Psoas muscle (tissue), 8 donors: ENCODE measurements around the gene OR5K3. TPM values are rescaled to one million over a fixed set of nuclear protein-coding genes. Genes with fewer than 3 reads are reported as not detected.

Source experiments
- ATAC-seq, 4 donors: fragments of 200-7000 bp; cut with Tn5 transposase; one replicate each; pipeline ENCODE4 v1.9.1; 2020; ENCODE audit warnings: moderate library complexity in 3 of 4, mild to moderate bottlenecking in 2 of 4
- DNase-seq, 2 donors: peaks; one replicate each; pipeline ENCODE4 v3.0.0-alpha.2; 2020
- H3K27ac ChIP-seq: fragments of 200-600 bp; one replicate; pipeline ENCODE4 v1.8.0; 2022
- H3K27me3 ChIP-seq, 3 donors: fragments of 200-600 bp in 1 of 3; one replicate each; pipeline versions ENCODE4 v1.6.1 to v1.8.0; 2013 to 2022; ENCODE audit warnings: low read length in 2 of 3, mild to moderate bottlenecking in 2 of 3, moderate library complexity in 1 of 3; ENCODE audit not compliant: insufficient read depth in 3 of 3
- H3K36me3 ChIP-seq, 2 donors: fragments of 200-600 bp in 1 of 2; one replicate each; pipeline versions ENCODE4 v1.6.1 to v1.8.0; 2013 to 2022; ENCODE audit warnings: low read depth in 1 of 2, mild to moderate bottlenecking in 1 of 2, moderate library complexity in 1 of 2; ENCODE audit not compliant: insufficient read depth in 1 of 2
- H3K4me1 ChIP-seq: fragments of 200-600 bp; one replicate; pipeline ENCODE4 v1.8.0; 2022
- H3K4me3 ChIP-seq: fragments of 200-600 bp; one replicate; pipeline ENCODE4 v1.8.0; 2022; ENCODE audit warnings: mild to moderate bottlenecking
- H3K9me3 ChIP-seq: fragments of 200-600 bp; one replicate; pipeline ENCODE4 v1.8.0; 2022
- intact Hi-C, 2 donors: fragments of 100-400 bp; cut with DNase I; formaldehyde crosslinking; loops; one replicate each; pipeline versions ENCODE4 v1.11.0 to v1.14.2; 2022
- polyA plus RNA-seq, 3 donors: library from polyadenylated mRNA; stranded (reverse); fragments of 200-250 nt; gene quantifications; one replicate each; pipeline ENCODE4 v1.2.3, GENCODE V29; 2013
- total RNA-seq, 4 donors: library from RNA; stranded (reverse); fragmentation: NEBNext Ultra II Directional in 2 of 4; extraction: Animal tissue kit (Norgen Biotek cat#: 25700) in 2 of 4; gene quantifications; one replicate each; pipeline versions ENCODE4 v1.2.1 to v1.2.4, GENCODE V29; 2021 to 2023
- TF ChIP-seq, protein P1 (sequence below): fragments of 200-600 bp; IDR thresholded peaks from one replicate; pipeline ENCODE4 v1.8.0; 2022; ENCODE audit warnings: antibody characterized with exemption
- donor health status: healthy with polysubstance abuse.
- donor health status: DM: no; HTN: no; CAD: no; lungs with moderate emphysema.
- donor health status: Bipolar disorder and iron deficiency.
- donor health status: healthy.
- donor health status: DM: yes; HTN: yes; CAD: no.
- donor health status: DM: no; HTN: no; CAD: no.
- donor health status: DM: no; HTN: no; CAD: no.
- donor health status: DM: yes; HTN: yes; CAD: no.

Gene OR5K3
- total and polyA plus RNA-seq, 7 donors = not detected

DNA sequence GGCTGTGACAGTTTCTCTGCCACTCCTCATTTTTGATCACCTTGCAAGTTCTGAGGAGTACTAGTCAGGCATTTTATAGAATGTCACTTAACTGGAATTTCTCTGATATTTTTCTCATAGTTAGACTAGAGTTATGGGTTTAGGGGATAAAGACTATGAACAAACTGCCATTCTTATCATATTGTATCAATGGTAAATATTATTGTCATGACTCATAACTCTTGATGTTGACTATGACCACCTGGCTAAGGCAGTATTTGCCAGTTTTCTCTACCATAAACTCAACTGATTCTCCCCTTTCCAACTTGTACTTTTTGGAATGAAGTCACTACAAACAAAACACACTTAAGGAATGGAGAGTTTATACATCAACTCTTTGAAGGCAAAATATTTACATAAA, 49.8 kb downstream of the OR5K3 start:
- no peak overlapping the region for H3K27ac ChIP-seq
- intact Hi-C loops = no loop called here
- no peak overlapping the region for H3K4me3 ChIP-seq
- H3K9me3 ChIP-seq = no peaks in the 10 kb centered on the region
- TF ChIP-seq, protein P1, sequence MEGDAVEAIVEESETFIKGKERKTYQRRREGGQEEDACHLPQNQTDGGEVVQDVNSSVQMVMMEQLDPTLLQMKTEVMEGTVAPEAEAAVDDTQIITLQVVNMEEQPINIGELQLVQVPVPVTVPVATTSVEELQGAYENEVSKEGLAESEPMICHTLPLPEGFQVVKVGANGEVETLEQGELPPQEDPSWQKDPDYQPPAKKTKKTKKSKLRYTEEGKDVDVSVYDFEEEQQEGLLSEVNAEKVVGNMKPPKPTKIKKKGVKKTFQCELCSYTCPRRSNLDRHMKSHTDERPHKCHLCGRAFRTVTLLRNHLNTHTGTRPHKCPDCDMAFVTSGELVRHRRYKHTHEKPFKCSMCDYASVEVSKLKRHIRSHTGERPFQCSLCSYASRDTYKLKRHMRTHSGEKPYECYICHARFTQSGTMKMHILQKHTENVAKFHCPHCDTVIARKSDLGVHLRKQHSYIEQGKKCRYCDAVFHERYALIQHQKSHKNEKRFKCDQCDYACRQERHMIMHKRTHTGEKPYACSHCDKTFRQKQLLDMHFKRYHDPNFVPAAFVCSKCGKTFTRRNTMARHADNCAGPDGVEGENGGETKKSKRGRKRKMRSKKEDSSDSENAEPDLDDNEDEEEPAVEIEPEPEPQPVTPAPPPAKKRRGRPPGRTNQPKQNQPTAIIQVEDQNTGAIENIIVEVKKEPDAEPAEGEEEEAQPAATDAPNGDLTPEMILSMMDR = no peak
- H3K36me3 ChIP-seq = no peaks in the 10 kb centered on the region
- no peak for DNase-seq
- ATAC-seq = no peak
- H3K4me1 ChIP-seq = no peaks in the 10 kb centered on the region
- H3K27me3 ChIP-seq = no peaks in the 10 kb centered on the region

Other genes starting within 250 kb of the OR5K3 start
- not detected for gene OR5H14, start 243.2 kb upstream of the OR5K3 start, total RNA-seq
- not detected for gene OR5H14, start 243.2 kb upstream of the OR5K3 start, polyA plus RNA-seq
- gene OR5H15, start 224.0 kb upstream of the OR5K3 start, total RNA-seq = not detected
- gene OR5H15, start 224.0 kb upstream of the OR5K3 start, polyA plus RNA-seq = under 1 TPM in 1 of 3 donors, not detected in 2; 0.08 TPM
- gene OR5H6, start 126.4 kb upstream of the OR5K3 start, total RNA-seq = not detected
- gene OR5H6, start 126.4 kb upstream of the OR5K3 start, polyA plus RNA-seq = not detected
- not detected for gene OR5H2, start 108.2 kb upstream of the OR5K3 start, total RNA-seq
- not detected for gene OR5H2, start 108.2 kb upstream of the OR5K3 start, polyA plus RNA-seq
- gene OR5K4, start 36.8 kb upstream of the OR5K3 start, total RNA-seq = not detected
- gene OR5K4, start 36.8 kb upstream of the OR5K3 start, polyA plus RNA-seq = not detected
- gene OR5K1, start 72.5 kb downstream of the OR5K3 start, total RNA-seq = not detected
- gene OR5K1, start 72.5 kb downstream of the OR5K3 start, polyA plus RNA-seq = not detected
- not detected for gene OR5K2, start 107.0 kb downstream of the OR5K3 start, total RNA-seq
- gene OR5K2, start 107.0 kb downstream of the OR5K3 start, polyA plus RNA-seq = not detected
- gene CLDND1, start 132.2 kb downstream of the OR5K3 start, total RNA-seq = 10 to 100 TPM; 48.1 to 71.1 (median 57.1) TPM
- 10 to 100 TPM; 50.8 to 78.9 (median 77.5) TPM for gene CLDND1, start 132.2 kb downstream of the OR5K3 start, polyA plus RNA-seq
- gene GPR15, start 141.3 kb downstream of the OR5K3 start, total RNA-seq = not detected
- not detected for gene GPR15, start 141.3 kb downstream of the OR5K3 start, polyA plus RNA-seq
- gene CPOX, start 202.9 kb downstream of the OR5K3 start, total RNA-seq = 1 to 10 TPM; 6.1 to 9.4 (median 7.0) TPM
- 10 to 100 TPM in 1 of 3 donors, 1 to 10 TPM in 2; 5.8 to 16.4 (median 7.4) TPM for gene CPOX, start 202.9 kb downstream of the OR5K3 start, polyA plus RNA-seq